Ascending aorta (tissue), 2 donors: Measurements from ENCODE around the gene ASAP2. TPM values are rescaled to one million over a fixed set of nuclear protein-coding genes. Genes with fewer than 3 reads are reported as not detected.

Experiments used
- DNase-seq, 2 donors: peaks; one replicate each; pipeline ENCODE4 v3.0.0-alpha.2; 2019; ENCODE audit warnings: low spot score in 2 of 2
- H3K27ac ChIP-seq, 2 donors: fragments of 200-600 bp; sonication (generic); one replicate each; pipeline ENCODE4 v1.5.1; 2016 to 2017; ENCODE audit warnings: mild to moderate bottlenecking in 1 of 2
- H3K27me3 ChIP-seq: fragments of 200-600 bp; sonication (generic); one replicate; pipeline ENCODE4 v1.5.1; 2017
- H3K36me3 ChIP-seq, 2 donors: fragments of 200-600 bp; sonication (generic); one replicate each; pipeline ENCODE4 v1.5.1; 2016
- H3K4me1 ChIP-seq, 2 donors: fragments of 200-600 bp; sonication (generic); one replicate each; pipeline ENCODE4 v1.5.1; 2016 to 2017; ENCODE audit warnings: mild to moderate bottlenecking in 1 of 2
- H3K4me3 ChIP-seq, 2 donors: fragments of 200-600 bp; sonication (generic); one replicate each; pipeline ENCODE4 v1.5.1; 2016 to 2017; ENCODE audit warnings: mild to moderate bottlenecking in 1 of 2
- H3K9me3 ChIP-seq, 2 donors: fragments of 200-600 bp; sonication (generic); one replicate each; pipeline ENCODE4 v1.5.1; 2016
- CTCF ChIP-seq, 3 experiments: fragments of 200-600 bp in 2 of 3; fragments of 450-650 bp in 1 of 3; sonication (generic) in 2 of 3; IDR thresholded peaks; one replicate each; pipeline ENCODE4 v1.5.1; 2016 to 2019; ENCODE audit warnings: antibody characterized with exemption in 3 of 3, mild to moderate bottlenecking in 1 of 3, moderate library complexity in 1 of 3
- intact Hi-C: fragments of 100-400 bp; cut with DNase I; formaldehyde crosslinking; loops from one replicate; pipeline ENCODE4 v1.15.1; 2023
- total RNA-seq: library from RNA; depleted of rRNA; stranded (reverse); fragments of >200 nt; gene quantifications from one replicate; pipeline ENCODE4 v1.1.0, GENCODE V29; 2016

ASAP2 gene
- total RNA-seq, 1 donor from 2014 or later: 56.9 TPM

- H3K4me1 ChIP-seq: peaks cover 30 to 73% of the 10 kb centered on the region in 2 donors
- TF ChIP-seq CTCF (IDR thresholded peaks at IDR 0.05): no peak
- peak overlapping the region in 1 of 2 donors; percentile 25 for H3K4me3 ChIP-seq
- H3K9me3 ChIP-seq: no peaks in the 10 kb centered on the region
- peak in 1 of 2 donors; percentile 68 for DNase-seq
- no peaks in the 10 kb centered on the region for H3K27me3 ChIP-seq
- no peaks in the 10 kb centered on the region for H3K36me3 ChIP-seq
- intact Hi-C loops: loop anchor here (2.0 to 10.0 kb wide), 2 partner anchors 16 to 86 kb away; no protein-coding TSS in a partner anchor
- peak overlapping the region; percentile 92 to 97 for H3K27ac ChIP-seq
Measured at GRCh38 chr2:9230881-9231280, 24.3 kb downstream of the ASAP2 start.

DNA sequence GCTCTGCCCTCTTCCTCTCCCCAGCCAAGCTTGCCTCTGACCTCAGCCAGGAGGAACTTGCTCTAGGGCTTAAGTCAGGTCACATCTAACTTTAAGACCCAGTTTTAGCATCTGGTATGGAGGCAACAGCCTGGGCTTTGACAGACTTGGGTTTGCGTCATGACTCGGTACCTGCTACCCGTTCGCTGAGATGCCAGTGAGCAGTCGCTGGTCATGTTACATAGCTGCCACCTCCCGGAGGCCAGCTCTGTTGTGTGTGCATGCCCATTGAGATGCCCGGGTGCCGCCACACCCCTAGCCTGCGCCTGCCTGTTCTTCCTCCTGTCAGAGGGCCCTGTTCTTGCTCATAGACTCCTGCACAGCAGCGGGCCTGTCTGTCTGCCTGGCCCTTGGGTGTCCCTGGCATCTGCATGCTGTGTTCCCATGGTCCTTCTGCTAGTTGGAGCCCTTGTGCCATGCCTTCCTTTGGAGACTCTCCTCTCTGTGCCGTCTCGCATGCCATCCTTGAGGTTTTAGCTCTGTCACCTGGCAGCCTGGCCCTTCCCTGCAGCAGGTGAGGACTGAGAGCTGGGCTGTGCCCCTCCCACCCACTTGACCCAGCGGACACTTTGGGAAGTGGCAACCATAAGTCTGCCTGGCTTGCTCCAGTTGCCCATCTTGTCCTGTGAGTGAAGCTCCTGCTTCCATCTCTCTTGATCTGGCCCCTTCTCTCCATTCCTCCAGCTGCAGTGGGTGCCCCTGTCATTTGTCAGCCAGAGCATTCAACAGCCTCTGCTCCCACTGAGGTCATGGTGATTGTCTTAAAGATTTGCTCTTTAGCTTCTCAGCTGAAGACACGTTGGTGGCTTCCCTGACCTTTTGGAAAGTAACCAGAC is 24.9 kb downstream of the ASAP2 start:
- peak overlapping the region; percentile 92 to 97 for H3K27ac ChIP-seq
- H3K4me3 ChIP-seq: peak overlapping the region in 1 of 2 donors; percentile 25
- DNase-seq: peak in 1 of 2 donors; percentile 79
- peak in 1 of 3 experiments; percentile 17 for TF ChIP-seq CTCF (IDR thresholded peaks at IDR 0.05)
- intact Hi-C loops: loop anchor here (2.0 to 10.0 kb wide), 2 partner anchors 17 to 87 kb away; no protein-coding TSS in a partner anchor
- no peaks in the 10 kb centered on the region for H3K27me3 ChIP-seq
- H3K4me1 ChIP-seq: peaks cover 35 to 79% of the 10 kb centered on the region in 2 donors
- no peaks in the 10 kb centered on the region for H3K9me3 ChIP-seq
- H3K36me3 ChIP-seq: no peaks in the 10 kb centered on the region

DNA sequence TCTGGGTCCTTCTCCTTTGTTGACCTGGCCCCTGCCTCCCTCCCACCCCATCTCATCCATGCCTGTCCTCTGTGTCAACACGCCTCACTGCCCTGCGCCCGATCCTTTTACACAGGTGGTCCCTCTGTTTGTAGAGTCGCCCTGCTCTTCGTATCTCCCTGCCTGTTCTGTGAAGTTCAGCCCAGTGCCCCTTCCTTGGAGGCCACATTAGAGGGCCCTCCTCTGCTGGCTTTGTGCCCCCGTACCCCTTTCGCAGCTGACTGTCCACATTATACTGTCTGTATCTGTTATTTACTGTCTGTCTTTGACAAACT is 25.5 kb downstream of the ASAP2 start:
- H3K36me3 ChIP-seq: no peaks in the 10 kb centered on the region

DNA sequence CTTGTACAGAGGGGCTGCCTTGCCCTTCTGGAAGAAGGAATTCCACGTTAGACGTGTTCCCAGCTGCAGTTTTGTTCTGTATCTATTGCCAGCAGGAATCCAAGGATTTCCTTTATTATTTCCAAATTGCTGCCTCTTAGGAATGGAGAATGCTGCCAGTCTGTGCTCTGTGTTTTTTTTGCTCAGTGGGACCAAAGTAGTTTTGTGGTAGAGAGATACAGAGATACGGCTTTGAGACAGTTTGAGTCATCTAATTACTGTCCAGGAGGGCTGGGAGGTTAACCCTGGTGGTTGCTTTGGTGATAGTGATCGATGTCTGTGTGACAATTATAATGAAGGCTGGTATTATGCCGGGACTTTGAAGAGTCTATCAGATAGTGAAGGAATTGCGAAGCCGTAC is 26.3 kb downstream of the ASAP2 start:
- TF ChIP-seq CTCF (IDR thresholded peaks at IDR 0.05): no peak
- peak in 1 of 2 donors; percentile 16 for DNase-seq
- no peaks in the 10 kb centered on the region for H3K36me3 ChIP-seq
- intact Hi-C loops: loop anchor here (10.0 kb wide), 1 partner anchor 88 kb away; no protein-coding TSS in a partner anchor
- H3K27me3 ChIP-seq: no peaks in the 10 kb centered on the region
- H3K4me3 ChIP-seq: no peak overlapping the region
- peak overlapping the region; percentile 92 to 97 for H3K27ac ChIP-seq
- no peaks in the 10 kb centered on the region for H3K9me3 ChIP-seq
- peaks cover 40 to 84% of the 10 kb centered on the region in 2 donors for H3K4me1 ChIP-seq

More for the DNA sequence above, 25.5 kb downstream of the ASAP2 start:
- intact Hi-C loops: loop anchor here (10.0 kb wide), 1 partner anchor 87 kb away; no protein-coding TSS in a partner anchor
- Histone ChIP-seq H3K4me1 (peaks cover 35 to 80% of the 10 kb centered on the region in 2 donors), H3K27ac (peak overlapping the region; percentile 92 to 97), H3K4me3 (no peak overlapping the region), H3K27me3 (no peaks in the 10 kb centered on the region), H3K9me3 (no peaks in the 10 kb centered on the region)
- TF ChIP-seq CTCF (IDR thresholded peaks at IDR 0.05): no peak
- peak in 1 of 2 donors; percentile 52 for DNase-seq

GRCh38 chr2:9234680-9235146 is 28.1 kb downstream of the ASAP2 start:
- Histone ChIP-seq H3K9me3 (no peaks in the 10 kb centered on the region), H3K27ac (peak overlapping the region; percentile 92 to 97), H3K36me3 (no peaks in the 10 kb centered on the region), H3K4me3 (no peak overlapping the region), H3K27me3 (no peaks in the 10 kb centered on the region), H3K4me1 (peaks cover 37 to 98% of the 10 kb centered on the region in 2 donors)
- no peak for TF ChIP-seq CTCF (IDR thresholded peaks at IDR 0.05)
- peak in 1 of 2 donors; percentile 82 for DNase-seq
- intact Hi-C loops: loop anchor here (1.0 to 10.0 kb wide), 3 partner anchors 53 to 90 kb away; no protein-coding TSS in a partner anchor
